Measurements from ENCODE around the gene DBF4B.
A peak's percentile ranks its signal among the peaks of the same experiment; 100 is the strongest.

Gene DBF4B

GRCh38 chr17:44796731-44797130, 88.3 kb downstream of the DBF4B start:
- no peak for DNase-seq (ENCODE audit: low spot score)
- no peak for FAIRE-seq

GRCh38 chr17:44797802-44798201, 89.3 kb downstream of the DBF4B start:
- peak; percentile 61 for FAIRE-seq
- no peak for DNase-seq (ENCODE audit: low spot score)

GRCh38 chr17:44798356-44798755, 89.9 kb downstream of the DBF4B start:
- no peak for DNase-seq (ENCODE audit: low spot score)
- no peak for FAIRE-seq
